Neural cell (in vitro differentiated cells): ENCODE measurements around the gene GPR6. TPM values are rescaled to one million over a fixed set of nuclear protein-coding genes. Genes with fewer than 3 reads are reported as not detected.

ENCODE experiments used
- H2AFZ ChIP-seq: fragments of 200-600, 300-800 bp; sonication (generic), shearing (Covaris generic); 2 replicates; pipeline ENCODE4 v1.6.0; 2014; ENCODE audit warnings: low read depth, mild to moderate bottlenecking, antibody characterized with exemption, low read length, moderate library complexity
- H3F3A ChIP-seq: fragments of 200-600 bp; shearing (Covaris generic); 2 replicates; pipeline ENCODE4 v1.6.1; 2016; ENCODE audit warnings: mild to moderate bottlenecking, moderate library complexity, mixed read lengths, antibody characterized with exemption, low read length; ENCODE audit not compliant: insufficient read depth, poor library complexity, severe bottlenecking
- H3K27ac ChIP-seq: fragments of 200-600, 300-800 bp; sonication (generic), shearing (Covaris generic); 2 replicates; pipeline ENCODE4 v1.5.1; 2014; ENCODE audit warnings: mild to moderate bottlenecking, low read length, moderate library complexity
- H3K27me3 ChIP-seq: fragments of 300-800, 200-600 bp; sonication (generic), shearing (Covaris generic); 2 replicates; pipeline ENCODE4 v1.6.0; 2014; ENCODE audit warnings: mild to moderate bottlenecking, low read depth, low read length, moderate library complexity; ENCODE audit not compliant: insufficient read depth
- H3K36me3 ChIP-seq: fragments of 300-800, 200-600 bp; sonication (generic), shearing (Covaris generic); 2 replicates; pipeline ENCODE4 v1.5.1; 2014; ENCODE audit warnings: mild to moderate bottlenecking, antibody characterized with exemption, low read length, moderate library complexity; ENCODE audit not compliant: insufficient read depth
- H3K4me2 ChIP-seq: fragments of 300-800, 200-600 bp; sonication (generic), shearing (Covaris generic); 2 replicates; pipeline ENCODE4 v1.6.0; 2014; ENCODE audit warnings: mild to moderate bottlenecking, low read length
- H3K4me3 ChIP-seq: fragments of 300-800, 200-600 bp; sonication (generic), shearing (Covaris generic); 2 replicates; pipeline ENCODE4 v1.5.1; 2014; ENCODE audit warnings: mild to moderate bottlenecking, low read length, moderate library complexity
- H3K79me2 ChIP-seq: fragments of 200-600 bp; shearing (Covaris generic); replicated peaks from 2 replicates; pipeline ENCODE4 v1.6.0; 2014; ENCODE audit warnings: mild to moderate bottlenecking, low read length, moderate library complexity; ENCODE audit not compliant: insufficient read depth
- H3K9ac ChIP-seq: fragments of 300-800, 200-600 bp; sonication (generic), shearing (Covaris generic); 2 replicates; pipeline ENCODE4 v1.6.1; 2016; ENCODE audit warnings: mild to moderate bottlenecking, low read length, mixed read lengths
- H3K9me2 ChIP-seq: fragments of 200-600 bp; shearing (Covaris generic); 2 replicates; pipeline ENCODE4 v1.6.1; 2016; ENCODE audit warnings: mild to moderate bottlenecking, low read length, mixed read lengths; ENCODE audit not compliant: insufficient read depth
- H3K9me3 ChIP-seq: fragments of 200-600, 300-800 bp; sonication (generic), shearing (Covaris generic); 2 replicates; pipeline ENCODE4 v1.6.1; 2016; ENCODE audit warnings: mild to moderate bottlenecking, mixed run types, low read length, moderate library complexity, mixed read lengths
- H4K20me1 ChIP-seq: fragments of 200-600 bp; shearing (Covaris generic); 2 replicates; pipeline ENCODE4 v1.6.1; 2016; ENCODE audit warnings: mild to moderate bottlenecking, mixed run types; ENCODE audit not compliant: insufficient read depth
- EP300 ChIP-seq: fragments of 450-650 bp; conservative IDR thresholded peaks from 2 replicates; pipeline ENCODE4 v1.6.1; 2014; ENCODE audit warnings: antibody characterized with exemption, mild to moderate bottlenecking, moderate library complexity; ENCODE audit not compliant: poor library complexity, severe bottlenecking
- EZH2 ChIP-seq: fragments of 200-600, 300-800 bp; shearing (Covaris generic), sonication (generic); IDR thresholded peaks from 2 replicates; pipeline ENCODE4 v1.6.1; 2014; ENCODE audit warnings: antibody characterized with exemption, low read length, borderline replicate concordance, mild to moderate bottlenecking; ENCODE audit not compliant: insufficient read depth, poor library complexity, severe bottlenecking
- MXI1 ChIP-seq: fragments of 450-650 bp; conservative IDR thresholded peaks from 2 replicates; pipeline ENCODE4 v1.6.1; 2014; ENCODE audit warnings: antibody characterized with exemption, mild to moderate bottlenecking; ENCODE audit not compliant: poor library complexity, severe bottlenecking
- POLR2AphosphoS5 ChIP-seq: IDR thresholded peaks from 2 replicates; pipeline ENCODE4 v1.6.1; 2012
- RAD21 ChIP-seq: fragments of 450-650 bp; conservative IDR thresholded peaks from 2 replicates; pipeline ENCODE4 v1.6.1; 2014; ENCODE audit warnings: antibody characterized with exemption, mild to moderate bottlenecking, moderate library complexity
- SMC3 ChIP-seq: fragments of 450-650 bp; conservative IDR thresholded peaks from 2 replicates; pipeline ENCODE4 v1.6.1; 2014; ENCODE audit warnings: antibody characterized with exemption, mild to moderate bottlenecking, moderate library complexity; ENCODE audit not compliant: poor library complexity
- polyA plus RNA-seq: library from polyadenylated mRNA; depleted of rRNA; stranded (reverse); fragments of >200 nt; gene quantifications from 2 replicates; pipeline ENCODE4 v1.2.3, GENCODE V29; 2014
- TF ChIP-seq, protein P1 (sequence below): fragments of 450-650 bp; IDR thresholded peaks from 2 replicates; pipeline ENCODE4 v1.5.1; 2014; ENCODE audit warnings: antibody characterized with exemption, mild to moderate bottlenecking, moderate library complexity; ENCODE audit not compliant: poor library complexity, severe bottlenecking
- TF ChIP-seq, protein P2 (sequence below): IDR thresholded peaks from 2 replicates; pipeline ENCODE4 v1.6.1; 2012; ENCODE audit warnings: borderline replicate concordance

GPR6 gene
- polyA plus RNA-seq, 1 donor from 2014 or later = 1.4 TPM

DNA sequence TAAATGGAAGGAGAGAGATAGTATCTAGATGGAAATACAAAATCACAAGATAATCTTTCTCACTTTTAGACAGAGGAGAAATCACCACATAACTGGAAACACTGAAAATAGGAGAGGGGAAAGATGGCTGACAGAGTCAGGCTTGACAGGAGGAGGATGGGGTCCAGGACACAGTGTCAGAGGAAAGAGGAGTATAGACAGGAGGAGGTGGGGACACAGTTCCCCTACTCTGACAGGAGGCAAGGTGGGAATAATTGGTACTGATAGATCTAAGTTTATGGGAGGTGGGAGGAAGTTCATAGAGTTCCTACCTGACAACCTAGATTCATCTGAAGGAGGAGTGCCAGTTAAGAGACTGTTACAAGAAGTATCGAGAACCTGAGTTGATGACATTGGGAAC is 9.1 kb downstream of the GPR6 start:
- no peak overlapping the region for H3K4me3 ChIP-seq
- no peak overlapping the region for H3K27ac ChIP-seq
- no peaks in the 10 kb centered on the region for H3K9me3 ChIP-seq
- no peak overlapping the region for H3K9ac ChIP-seq
- no peaks in the 10 kb centered on the region for H3K79me2 ChIP-seq
- H4K20me1 ChIP-seq = no peaks in the 10 kb centered on the region
- no peaks in the 10 kb centered on the region for H3K36me3 ChIP-seq
- H3K9me2 ChIP-seq = no peaks in the 10 kb centered on the region
- no peak overlapping the region for H2AFZ ChIP-seq
- no peak overlapping the region for H3K4me2 ChIP-seq
- TF ChIP-seq MXI1 (no peak), RAD21 (no peak)
- TF ChIP-seq, protein P1, sequence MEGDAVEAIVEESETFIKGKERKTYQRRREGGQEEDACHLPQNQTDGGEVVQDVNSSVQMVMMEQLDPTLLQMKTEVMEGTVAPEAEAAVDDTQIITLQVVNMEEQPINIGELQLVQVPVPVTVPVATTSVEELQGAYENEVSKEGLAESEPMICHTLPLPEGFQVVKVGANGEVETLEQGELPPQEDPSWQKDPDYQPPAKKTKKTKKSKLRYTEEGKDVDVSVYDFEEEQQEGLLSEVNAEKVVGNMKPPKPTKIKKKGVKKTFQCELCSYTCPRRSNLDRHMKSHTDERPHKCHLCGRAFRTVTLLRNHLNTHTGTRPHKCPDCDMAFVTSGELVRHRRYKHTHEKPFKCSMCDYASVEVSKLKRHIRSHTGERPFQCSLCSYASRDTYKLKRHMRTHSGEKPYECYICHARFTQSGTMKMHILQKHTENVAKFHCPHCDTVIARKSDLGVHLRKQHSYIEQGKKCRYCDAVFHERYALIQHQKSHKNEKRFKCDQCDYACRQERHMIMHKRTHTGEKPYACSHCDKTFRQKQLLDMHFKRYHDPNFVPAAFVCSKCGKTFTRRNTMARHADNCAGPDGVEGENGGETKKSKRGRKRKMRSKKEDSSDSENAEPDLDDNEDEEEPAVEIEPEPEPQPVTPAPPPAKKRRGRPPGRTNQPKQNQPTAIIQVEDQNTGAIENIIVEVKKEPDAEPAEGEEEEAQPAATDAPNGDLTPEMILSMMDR = no peak
- H3F3A ChIP-seq = no peaks in the 10 kb centered on the region
- peaks cover 2% of the 10 kb centered on the region for H3K27me3 ChIP-seq

DNA sequence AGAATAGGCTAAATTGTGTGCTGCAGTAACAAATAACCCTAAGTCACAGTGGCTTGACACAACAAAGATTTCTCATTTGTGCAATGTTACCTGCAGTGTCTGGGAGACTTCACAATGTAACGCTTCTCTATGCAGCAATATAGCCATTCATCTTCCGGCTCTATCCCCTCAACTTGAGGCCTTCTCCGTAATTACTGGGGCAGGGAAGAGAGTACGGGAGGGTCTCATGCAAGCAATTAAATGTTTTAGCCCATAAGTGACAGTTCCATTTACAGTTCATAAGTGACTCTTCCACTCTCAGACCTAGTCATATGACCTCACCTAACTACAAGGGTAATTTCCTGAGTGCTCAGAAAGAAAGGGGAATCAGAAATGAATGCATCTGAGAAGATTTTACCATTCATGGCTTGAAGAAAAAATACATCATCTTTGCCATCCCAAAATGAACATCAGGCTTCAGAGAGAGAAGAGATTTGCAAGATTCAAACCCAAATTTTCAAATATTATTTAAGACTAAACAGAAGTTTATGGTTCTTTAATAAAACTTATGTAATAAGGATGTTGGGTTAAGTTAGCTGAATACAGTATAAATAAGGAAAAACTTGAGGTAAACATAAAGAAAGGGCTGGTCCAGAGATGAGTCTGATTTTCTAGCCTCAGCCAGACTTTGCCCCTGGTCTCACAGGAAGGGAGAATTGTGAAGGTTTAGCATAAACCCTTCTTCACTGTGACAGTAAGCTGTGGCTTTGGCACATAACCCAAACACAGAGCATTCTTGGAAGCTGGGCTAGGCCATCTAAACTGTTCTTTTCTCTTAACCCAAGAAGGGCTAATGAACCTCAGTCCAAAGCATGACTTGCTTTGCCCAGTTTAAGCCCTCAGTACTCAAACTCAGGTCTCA is 13.3 kb downstream of the GPR6 start:
- Histone ChIP-seq H3K4me3 (no peak overlapping the region), H4K20me1 (no peaks in the 10 kb centered on the region), H3F3A (no peaks in the 10 kb centered on the region), H3K27ac (peak overlapping the region; percentile 39), H2AFZ (no peak overlapping the region), H3K9me3 (no peaks in the 10 kb centered on the region), H3K36me3 (no peaks in the 10 kb centered on the region), H3K27me3 (no peaks in the 10 kb centered on the region), H3K4me2 (no peak overlapping the region), H3K79me2 (no peaks in the 10 kb centered on the region), H3K9me2 (no peaks in the 10 kb centered on the region), H3K9ac (peak overlapping the region; percentile 7)
- TF ChIP-seq EZH2 (no peak), EP300 (peak; percentile 33), POLR2AphosphoS5 (peak; percentile 77), RAD21 (no peak), SMC3 (no peak)
- TF ChIP-seq, protein P1 = no peak
- TF ChIP-seq, protein P2, sequence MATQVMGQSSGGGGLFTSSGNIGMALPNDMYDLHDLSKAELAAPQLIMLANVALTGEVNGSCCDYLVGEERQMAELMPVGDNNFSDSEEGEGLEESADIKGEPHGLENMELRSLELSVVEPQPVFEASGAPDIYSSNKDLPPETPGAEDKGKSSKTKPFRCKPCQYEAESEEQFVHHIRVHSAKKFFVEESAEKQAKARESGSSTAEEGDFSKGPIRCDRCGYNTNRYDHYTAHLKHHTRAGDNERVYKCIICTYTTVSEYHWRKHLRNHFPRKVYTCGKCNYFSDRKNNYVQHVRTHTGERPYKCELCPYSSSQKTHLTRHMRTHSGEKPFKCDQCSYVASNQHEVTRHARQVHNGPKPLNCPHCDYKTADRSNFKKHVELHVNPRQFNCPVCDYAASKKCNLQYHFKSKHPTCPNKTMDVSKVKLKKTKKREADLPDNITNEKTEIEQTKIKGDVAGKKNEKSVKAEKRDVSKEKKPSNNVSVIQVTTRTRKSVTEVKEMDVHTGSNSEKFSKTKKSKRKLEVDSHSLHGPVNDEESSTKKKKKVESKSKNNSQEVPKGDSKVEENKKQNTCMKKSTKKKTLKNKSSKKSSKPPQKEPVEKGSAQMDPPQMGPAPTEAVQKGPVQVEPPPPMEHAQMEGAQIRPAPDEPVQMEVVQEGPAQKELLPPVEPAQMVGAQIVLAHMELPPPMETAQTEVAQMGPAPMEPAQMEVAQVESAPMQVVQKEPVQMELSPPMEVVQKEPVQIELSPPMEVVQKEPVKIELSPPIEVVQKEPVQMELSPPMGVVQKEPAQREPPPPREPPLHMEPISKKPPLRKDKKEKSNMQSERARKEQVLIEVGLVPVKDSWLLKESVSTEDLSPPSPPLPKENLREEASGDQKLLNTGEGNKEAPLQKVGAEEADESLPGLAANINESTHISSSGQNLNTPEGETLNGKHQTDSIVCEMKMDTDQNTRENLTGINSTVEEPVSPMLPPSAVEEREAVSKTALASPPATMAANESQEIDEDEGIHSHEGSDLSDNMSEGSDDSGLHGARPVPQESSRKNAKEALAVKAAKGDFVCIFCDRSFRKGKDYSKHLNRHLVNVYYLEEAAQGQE = no peak
